GM18861 (cell line): ENCODE data around the gene DYTN.

Source experiments
- ATAC-seq: cut with Tn5 transposase; IDR thresholded peaks from one replicate; pipeline ENCODE4 v1.9.1; 2021; ENCODE audit not compliant: unreplicated experiment

Gene DYTN

DNA sequence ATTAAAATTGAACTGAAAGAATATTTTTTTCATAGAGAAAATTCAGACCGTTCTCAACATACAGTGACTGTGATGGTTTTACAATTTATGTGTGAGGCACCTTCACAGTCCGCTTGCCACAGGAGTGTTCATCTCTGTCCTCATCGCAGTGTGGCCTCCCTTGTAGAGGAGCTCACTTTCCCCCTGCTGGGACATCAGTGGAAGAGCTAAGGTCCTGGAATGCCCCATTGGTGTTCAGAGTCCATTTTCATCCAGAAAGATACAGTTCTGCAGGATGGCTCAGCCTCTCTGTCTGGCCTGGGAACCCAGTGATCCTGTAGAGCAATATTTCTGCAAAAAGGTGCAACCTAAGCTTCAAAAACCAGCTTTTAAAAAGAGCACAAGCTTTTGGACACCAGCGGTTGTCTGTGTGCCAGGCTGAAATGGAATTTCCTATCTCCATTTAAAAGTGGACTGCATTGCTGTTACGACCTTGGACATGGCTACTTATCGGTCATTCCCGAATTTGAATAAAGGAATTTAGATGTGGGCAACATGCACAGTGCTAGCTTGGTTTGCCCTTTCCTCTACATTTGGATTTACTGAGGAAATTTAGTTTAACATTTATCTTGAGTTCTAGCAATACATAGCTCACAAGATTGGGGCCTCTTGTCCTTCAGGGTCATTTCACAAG, 102.6 kb downstream of the DYTN start:
- no peak for ATAC-seq

DNA sequence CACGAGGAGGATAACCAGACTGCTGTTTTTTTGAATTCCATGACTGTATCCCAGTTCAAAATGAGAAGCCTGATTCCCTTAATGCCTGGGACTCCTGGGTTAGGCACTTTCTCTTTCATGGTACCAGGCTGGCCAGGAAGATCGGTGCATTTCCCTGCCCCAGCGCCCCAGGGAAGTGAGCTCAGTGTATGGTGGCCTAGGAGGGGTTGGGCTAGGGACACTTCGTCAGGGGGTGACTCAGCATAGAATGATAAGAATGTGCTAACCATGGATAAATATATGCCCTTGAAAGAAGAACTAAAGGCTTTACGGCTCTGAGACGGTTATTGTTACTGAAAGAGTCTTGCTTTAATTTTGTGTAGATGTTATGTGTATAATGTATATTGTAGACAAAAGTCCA, 103.4 kb downstream of the DYTN start:
- no peak for ATAC-seq

DNA sequence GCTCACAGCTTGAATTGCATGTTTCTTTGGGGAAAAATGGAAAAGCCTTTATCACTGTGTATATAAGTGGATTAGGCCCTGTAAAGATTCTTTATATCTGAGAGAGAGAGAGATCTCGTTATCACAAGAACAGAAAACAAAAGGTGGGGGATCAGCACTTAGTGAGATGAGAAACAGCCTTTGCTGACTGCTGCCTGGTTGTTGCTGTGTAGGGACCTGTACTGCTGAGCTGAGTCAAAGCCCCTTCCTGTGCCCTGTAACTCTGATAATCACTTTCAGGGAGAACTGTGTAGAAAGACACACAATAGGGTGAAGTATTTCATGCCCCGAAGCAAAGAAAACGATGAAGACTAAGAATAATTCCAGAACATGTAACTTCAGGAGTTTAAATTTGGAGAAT, 106.5 kb downstream of the DYTN start:
- no peak for ATAC-seq

DNA sequence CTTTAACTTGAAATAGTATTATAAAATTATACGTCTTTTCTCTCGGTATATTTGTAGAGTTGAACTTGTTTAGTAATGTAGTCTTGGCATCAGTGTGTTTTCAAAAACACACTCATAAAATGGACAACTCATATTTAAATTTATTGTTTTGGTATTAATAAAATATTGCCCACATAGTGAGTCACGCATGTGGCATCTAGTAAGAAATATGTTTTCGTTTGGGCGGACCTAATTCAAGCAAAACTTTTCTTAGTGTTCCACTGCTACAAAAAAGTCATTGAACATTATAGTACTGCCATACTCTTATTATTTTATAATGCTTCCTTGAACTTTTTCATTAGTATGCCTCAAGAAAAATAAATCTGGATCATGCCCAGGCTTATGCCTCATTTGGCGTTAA, 107.0 kb downstream of the DYTN start:
- no peak for ATAC-seq

DNA sequence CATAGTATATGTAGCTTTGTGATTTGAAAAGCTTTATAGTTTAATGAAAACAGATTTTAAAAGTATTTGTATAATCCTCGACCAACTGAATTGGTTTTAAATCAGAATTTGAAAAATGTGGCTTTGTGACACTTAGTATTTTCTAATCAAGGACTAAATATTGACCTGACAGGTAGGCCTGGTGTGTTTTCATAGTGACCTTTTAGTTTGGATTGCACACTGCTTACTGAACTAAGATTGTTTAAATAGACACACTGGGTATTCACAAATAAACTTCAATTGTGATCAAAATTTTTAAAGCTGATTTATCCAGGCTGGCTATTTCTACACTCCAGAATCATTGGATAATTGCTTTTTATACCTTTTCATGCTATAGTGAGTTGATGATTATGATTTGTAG, 107.7 kb downstream of the DYTN start:
- ATAC-seq: no peak

DNA sequence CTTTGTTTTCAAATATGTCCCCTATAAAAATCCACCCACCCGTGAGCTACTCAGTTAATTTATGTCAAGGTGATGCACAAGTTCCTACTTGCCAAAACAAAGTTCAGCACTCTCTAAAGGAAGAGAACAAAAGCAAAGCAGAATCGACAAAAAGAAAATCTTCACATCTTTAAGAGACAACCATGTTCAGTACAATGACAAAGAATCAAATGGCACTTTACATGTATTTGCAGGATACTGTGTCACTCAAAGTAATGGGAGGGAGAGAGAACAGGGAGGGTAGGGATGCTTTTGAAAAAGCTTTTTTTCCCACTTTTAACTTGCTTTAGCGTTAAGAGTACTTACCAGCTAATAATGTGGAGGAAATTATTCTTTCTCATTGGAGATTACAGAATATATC, 115.0 kb downstream of the DYTN start:
- ATAC-seq: no peak
